ENCODE measurements around the gene SRSF9. TPM values are rescaled to one million over a fixed set of nuclear protein-coding genes. Genes with fewer than 3 reads are reported as not detected.

SRSF9 gene
- polyA plus RNA-seq, 2 of the 4 experiments (the other 2 are of a cell fraction) = 218 to 306 TPM

DNA sequence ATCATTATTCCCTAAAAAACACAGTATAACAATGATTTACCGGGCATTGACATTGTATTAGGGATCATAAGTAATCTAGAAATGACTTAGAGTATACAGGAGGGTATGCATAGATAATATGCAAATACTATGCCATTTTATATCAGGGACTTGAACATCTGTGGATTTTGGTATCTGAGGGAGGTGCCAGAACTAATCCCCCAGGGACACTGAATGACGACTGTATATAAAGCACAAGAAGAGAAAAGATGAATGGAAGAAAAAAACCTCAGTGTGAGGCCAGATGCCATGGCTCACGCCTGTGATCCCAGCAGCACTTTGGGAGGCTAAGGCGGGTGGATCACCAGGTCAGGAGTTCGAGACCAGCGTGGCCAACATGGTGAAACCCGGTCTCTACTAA is 57.1 kb downstream of the SRSF9 start:
- ChIA-PET POLR2A (no interaction called here), CTCF (no interaction called here)
- FAIRE-seq (no peak), ATAC-seq (no peak), DNase-seq (ENCODE audit: low read depth in 1 of 2, low spot score in 1 of 2) (no peak)
- TF ChIP-seq MAZ (IDR thresholded peaks at IDR 0.05; ENCODE audit: borderline replicate concordance, low read depth, low read length) = no peak
- TF ChIP-seq RAD21 (conservative IDR thresholded peaks at IDR 0.05 in 1 of 2, IDR thresholded peaks at IDR 0.05 in 1 of 2) = no peak
- no peak for TF ChIP-seq JUN (IDR thresholded peaks at IDR 0.05)
- TF ChIP-seq TP53 (CRISPR knock-in tag; IDR thresholded peaks at IDR 0.05) = no peak
- TF ChIP-seq GATA3 (IDR thresholded peaks at IDR 0.05; ENCODE audit: borderline replicate concordance) = no peak
- TF ChIP-seq, protein P1, sequence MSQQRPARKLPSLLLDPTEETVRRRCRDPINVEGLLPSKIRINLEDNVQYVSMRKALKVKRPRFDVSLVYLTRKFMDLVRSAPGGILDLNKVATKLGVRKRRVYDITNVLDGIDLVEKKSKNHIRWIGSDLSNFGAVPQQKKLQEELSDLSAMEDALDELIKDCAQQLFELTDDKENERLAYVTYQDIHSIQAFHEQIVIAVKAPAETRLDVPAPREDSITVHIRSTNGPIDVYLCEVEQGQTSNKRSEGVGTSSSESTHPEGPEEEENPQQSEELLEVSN (IDR thresholded peaks at IDR 0.05; ENCODE audit: borderline replicate concordance, low read depth) = no peak
- TF ChIP-seq, protein P2, sequence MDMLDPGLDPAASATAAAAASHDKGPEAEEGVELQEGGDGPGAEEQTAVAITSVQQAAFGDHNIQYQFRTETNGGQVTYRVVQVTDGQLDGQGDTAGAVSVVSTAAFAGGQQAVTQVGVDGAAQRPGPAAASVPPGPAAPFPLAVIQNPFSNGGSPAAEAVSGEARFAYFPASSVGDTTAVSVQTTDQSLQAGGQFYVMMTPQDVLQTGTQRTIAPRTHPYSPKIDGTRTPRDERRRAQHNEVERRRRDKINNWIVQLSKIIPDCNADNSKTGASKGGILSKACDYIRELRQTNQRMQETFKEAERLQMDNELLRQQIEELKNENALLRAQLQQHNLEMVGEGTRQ (IDR thresholded peaks at IDR 0.05) = no peak
- TF ChIP-seq CHD2 (IDR thresholded peaks at IDR 0.05; ENCODE audit: low read length, partially characterized antibody) = no peak
- TF ChIP-seq, protein P3, sequence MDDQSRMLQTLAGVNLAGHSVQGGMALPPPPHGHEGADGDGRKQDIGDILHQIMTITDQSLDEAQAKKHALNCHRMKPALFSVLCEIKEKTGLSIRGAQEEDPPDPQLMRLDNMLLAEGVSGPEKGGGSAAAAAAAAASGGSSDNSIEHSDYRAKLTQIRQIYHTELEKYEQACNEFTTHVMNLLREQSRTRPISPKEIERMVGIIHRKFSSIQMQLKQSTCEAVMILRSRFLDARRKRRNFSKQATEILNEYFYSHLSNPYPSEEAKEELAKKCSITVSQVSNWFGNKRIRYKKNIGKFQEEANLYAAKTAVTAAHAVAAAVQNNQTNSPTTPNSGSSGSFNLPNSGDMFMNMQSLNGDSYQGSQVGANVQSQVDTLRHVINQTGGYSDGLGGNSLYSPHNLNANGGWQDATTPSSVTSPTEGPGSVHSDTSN (IDR thresholded peaks at IDR 0.05) = no peak
- no peak for TF ChIP-seq SMC3 (IDR thresholded peaks at IDR 0.05)
- TF ChIP-seq, protein P4, sequence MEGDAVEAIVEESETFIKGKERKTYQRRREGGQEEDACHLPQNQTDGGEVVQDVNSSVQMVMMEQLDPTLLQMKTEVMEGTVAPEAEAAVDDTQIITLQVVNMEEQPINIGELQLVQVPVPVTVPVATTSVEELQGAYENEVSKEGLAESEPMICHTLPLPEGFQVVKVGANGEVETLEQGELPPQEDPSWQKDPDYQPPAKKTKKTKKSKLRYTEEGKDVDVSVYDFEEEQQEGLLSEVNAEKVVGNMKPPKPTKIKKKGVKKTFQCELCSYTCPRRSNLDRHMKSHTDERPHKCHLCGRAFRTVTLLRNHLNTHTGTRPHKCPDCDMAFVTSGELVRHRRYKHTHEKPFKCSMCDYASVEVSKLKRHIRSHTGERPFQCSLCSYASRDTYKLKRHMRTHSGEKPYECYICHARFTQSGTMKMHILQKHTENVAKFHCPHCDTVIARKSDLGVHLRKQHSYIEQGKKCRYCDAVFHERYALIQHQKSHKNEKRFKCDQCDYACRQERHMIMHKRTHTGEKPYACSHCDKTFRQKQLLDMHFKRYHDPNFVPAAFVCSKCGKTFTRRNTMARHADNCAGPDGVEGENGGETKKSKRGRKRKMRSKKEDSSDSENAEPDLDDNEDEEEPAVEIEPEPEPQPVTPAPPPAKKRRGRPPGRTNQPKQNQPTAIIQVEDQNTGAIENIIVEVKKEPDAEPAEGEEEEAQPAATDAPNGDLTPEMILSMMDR (IDR thresholded peaks at IDR 0.05) = no peak
- no peak for TF ChIP-seq FOSL2 (IDR thresholded peaks at IDR 0.05)
- TF ChIP-seq FOSL2 (CRISPR knock-in tag; IDR thresholded peaks at IDR 0.05) = no peak
- no peak for TF ChIP-seq ZC3H11A (IDR thresholded peaks at IDR 0.05)
- TF ChIP-seq NR3C1 (IDR thresholded peaks at IDR 0.05) = no peak
- H3K9me3 ChIP-seq = no peaks in the 10 kb centered on the region
- H3K27ac ChIP-seq = no peak overlapping the region
- H3K4me2 ChIP-seq = no peak overlapping the region
- WGBS (ENCODE audit: missing lambda C conversion rate) = 65% methylated on average over 7 of the region's 7 CpGs
- no peak overlapping the region for H3K4me3 ChIP-seq
- no peaks in the 10 kb centered on the region for H3K4me1 ChIP-seq

Small RNA genes within 50 kb of the gene (small RNA-seq; reads per million reads assigned to genes)
- gene RF00019 = 0 reads per million in 6 experiments

Other genes with a start within 250 kb of the SRSF9 start
- 40.1 and 62.8 TPM in 2 replicates for gene PXN, start 204.0 kb downstream of the SRSF9 start, polyA plus RNA-seq (2011; rRNA removed)
- 97.0 to 102 TPM (median 98.6 TPM) in 3 replicates for gene PXN, start 204.0 kb downstream of the SRSF9 start, polyA plus RNA-seq (2017; fragmentation: RNase III; extraction: RNeasy Plus Mini Kit Qiagen cat#74134 plus additional on column Dnase treatment)
- gene RNU4-2, start 177.8 kb downstream of the SRSF9 start, polyA plus RNA-seq (2011; rRNA removed) = under 0.01 TPM in 1 of 2 replicates, not detected in the other
- gene RNU4-2, start 177.8 kb downstream of the SRSF9 start, polyA plus RNA-seq (2017; fragmentation: RNase III; extraction: RNeasy Plus Mini Kit Qiagen cat#74134 plus additional on column Dnase treatment) = not detected in 3 replicates
- gene RNU4-1, start 176.5 kb downstream of the SRSF9 start, polyA plus RNA-seq (2011; rRNA removed) = not detected in 2 replicates
- not detected in 3 replicates for gene RNU4-1, start 176.5 kb downstream of the SRSF9 start, polyA plus RNA-seq (2017; fragmentation: RNase III; extraction: RNeasy Plus Mini Kit Qiagen cat#74134 plus additional on column Dnase treatment)
- 1.6 and 2.6 TPM in 2 replicates for gene SIRT4, start 167.4 kb downstream of the SRSF9 start, polyA plus RNA-seq (2011; rRNA removed)
- 0.87 to 1.6 TPM (median 0.95 TPM) in 3 replicates for gene SIRT4, start 167.4 kb downstream of the SRSF9 start, polyA plus RNA-seq (2017; fragmentation: RNase III; extraction: RNeasy Plus Mini Kit Qiagen cat#74134 plus additional on column Dnase treatment)
- gene PLA2G1B, start 142.0 kb downstream of the SRSF9 start, polyA plus RNA-seq (2011; rRNA removed) = 0.21 TPM in 1 of 2 replicates, not detected in the other
- gene PLA2G1B, start 142.0 kb downstream of the SRSF9 start, polyA plus RNA-seq (2017; fragmentation: RNase III; extraction: RNeasy Plus Mini Kit Qiagen cat#74134 plus additional on column Dnase treatment) = not detected in 3 replicates
- 0.44 and 0.72 TPM in 2 replicates for gene MSI1, start 100.6 kb downstream of the SRSF9 start, polyA plus RNA-seq (2011; rRNA removed)
- gene MSI1, start 100.6 kb downstream of the SRSF9 start, polyA plus RNA-seq (2017; fragmentation: RNase III; extraction: RNeasy Plus Mini Kit Qiagen cat#74134 plus additional on column Dnase treatment) = 1.0 to 1.9 TPM (median 1.4 TPM) in 3 replicates
- 948 and 1,287 TPM in 2 replicates for gene COX6A1, start 31.6 kb downstream of the SRSF9 start, polyA plus RNA-seq (2011; rRNA removed)
- gene COX6A1, start 31.6 kb downstream of the SRSF9 start, polyA plus RNA-seq (2017; fragmentation: RNase III; extraction: RNeasy Plus Mini Kit Qiagen cat#74134 plus additional on column Dnase treatment) = 709 to 768 TPM (median 759 TPM) in 3 replicates
- 97.9 and 114 TPM in 2 replicates for gene TRIAP1, start 23.4 kb downstream of the SRSF9 start, polyA plus RNA-seq (2011; rRNA removed)
- gene TRIAP1, start 23.4 kb downstream of the SRSF9 start, polyA plus RNA-seq (2017; fragmentation: RNase III; extraction: RNeasy Plus Mini Kit Qiagen cat#74134 plus additional on column Dnase treatment) = 70.9 to 81.9 TPM (median 72.3 TPM) in 3 replicates
- gene GATC, start 23.3 kb downstream of the SRSF9 start, polyA plus RNA-seq (2011; rRNA removed) = 39.9 and 40.6 TPM in 2 replicates
- gene GATC, start 23.3 kb downstream of the SRSF9 start, polyA plus RNA-seq (2017; fragmentation: RNase III; extraction: RNeasy Plus Mini Kit Qiagen cat#74134 plus additional on column Dnase treatment) = 19.7 to 22.5 TPM (median 20.6 TPM) in 3 replicates
- gene DYNLL1, start 26.4 kb upstream of the SRSF9 start, polyA plus RNA-seq (2011; rRNA removed) = 744 and 825 TPM in 2 replicates
- 700 to 848 TPM (median 735 TPM) in 3 replicates for gene DYNLL1, start 26.4 kb upstream of the SRSF9 start, polyA plus RNA-seq (2017; fragmentation: RNase III; extraction: RNeasy Plus Mini Kit Qiagen cat#74134 plus additional on column Dnase treatment)
- 84.9 and 100.0 TPM in 2 replicates for gene COQ5, start 59.4 kb upstream of the SRSF9 start, polyA plus RNA-seq (2011; rRNA removed)
- gene COQ5, start 59.4 kb upstream of the SRSF9 start, polyA plus RNA-seq (2017; fragmentation: RNase III; extraction: RNeasy Plus Mini Kit Qiagen cat#74134 plus additional on column Dnase treatment) = 46.6 to 49.6 TPM (median 48.9 TPM) in 3 replicates
- gene RNF10, start 64.6 kb upstream of the SRSF9 start, polyA plus RNA-seq (2011; rRNA removed) = 118 and 137 TPM in 2 replicates
- 87.0 to 101 TPM (median 99.3 TPM) in 3 replicates for gene RNF10, start 64.6 kb upstream of the SRSF9 start, polyA plus RNA-seq (2017; fragmentation: RNase III; extraction: RNeasy Plus Mini Kit Qiagen cat#74134 plus additional on column Dnase treatment)
- 111 and 133 TPM in 2 replicates for gene POP5, start 111.7 kb upstream of the SRSF9 start, polyA plus RNA-seq (2011; rRNA removed)
- 82.4 to 84.5 TPM (median 84.4 TPM) in 3 replicates for gene POP5, start 111.7 kb upstream of the SRSF9 start, polyA plus RNA-seq (2017; fragmentation: RNase III; extraction: RNeasy Plus Mini Kit Qiagen cat#74134 plus additional on column Dnase treatment)
- gene CABP1, start 170.9 kb upstream of the SRSF9 start, polyA plus RNA-seq (2011; rRNA removed) = 0.17 and 0.22 TPM in 2 replicates
- gene CABP1, start 170.9 kb upstream of the SRSF9 start, polyA plus RNA-seq (2017; fragmentation: RNase III; extraction: RNeasy Plus Mini Kit Qiagen cat#74134 plus additional on column Dnase treatment) = 0.08 to 0.16 TPM (median 0.15 TPM) in 3 replicates
- 89.1 and 140 TPM in 2 replicates for gene MLEC, start 217.4 kb upstream of the SRSF9 start, polyA plus RNA-seq (2011; rRNA removed)
- 117 to 126 TPM (median 121 TPM) in 3 replicates for gene MLEC, start 217.4 kb upstream of the SRSF9 start, polyA plus RNA-seq (2017; fragmentation: RNase III; extraction: RNeasy Plus Mini Kit Qiagen cat#74134 plus additional on column Dnase treatment)
- 37.5 and 41.5 TPM in 2 replicates for gene UNC119B, start 240.7 kb upstream of the SRSF9 start, polyA plus RNA-seq (2011; rRNA removed)
- gene UNC119B, start 240.7 kb upstream of the SRSF9 start, polyA plus RNA-seq (2017; fragmentation: RNase III; extraction: RNeasy Plus Mini Kit Qiagen cat#74134 plus additional on column Dnase treatment) = 22.1 to 27.0 TPM (median 25.8 TPM) in 3 replicates